GM12878 (cell line): ENCODE measurements around the gene CBFB. TPM values are rescaled to one million over a fixed set of nuclear protein-coding genes. Genes with fewer than 3 reads are reported as not detected.

Experiments
- ATAC-seq: fragments of 200-7000 bp; cut with Tn5 transposase; 3 replicates; pipeline ENCODE4 v1.9.1; 2020; ENCODE audit warnings: mild to moderate bottlenecking, moderate library complexity
- BruUV-seq: library from RNA; stranded (reverse); fragments of 400-500 nt; replicated peaks from 2 replicates; lab custom pipeline; 2021; lab: Mats Ljungman, UMichigan
- CTCF ChIA-PET: fragments of 300-600 bp; sonication (Branson Sonifier 250); formaldehyde crosslinking; extraction: SDS; loops from one replicate; lab custom pipeline; 2021; ENCODE audit warnings: inconsistent platforms; lab: Yijun Ruan, JAX
- POLR2A ChIA-PET: fragments of 350-600 bp; formaldehyde crosslinking; extraction: SDS; loops from one replicate; lab custom pipeline; 2021; ENCODE audit warnings: inconsistent platforms; lab: Charles Lee
- RAD21 ChIA-PET: fragments of 300-600 bp; sonication (Branson Sonifier 250); formaldehyde crosslinking; loops from one replicate; lab custom pipeline; 2023; ENCODE audit warnings: antibody characterized with exemption; ENCODE audit not compliant: unreplicated experiment; lab: Charles Lee
- SMC1A ChIA-PET: fragments of 300-600 bp; sonication (Branson Sonifier 250); formaldehyde crosslinking; loops from one replicate; lab custom pipeline; 2023; ENCODE audit not compliant: unreplicated experiment, uncharacterized antibody; lab: Charles Lee
- DNase-seq: peaks from one replicate; pipeline ENCODE4 v3.0.0-alpha.2; 2011; ENCODE audit warnings: low read depth, low spot score
- FAIRE-seq: peaks from 3 replicates; lab custom pipeline; 2011; peaks lifted over from hg19 to GRCh38; lab: Jason Lieb, UNC
- H2AFZ ChIP-seq: 2 replicates; pipeline ENCODE4 v1.6.0; 2011; ENCODE audit warnings: low read depth, low read length, control low read depth; ENCODE audit not compliant: control insufficient read depth
- H3K27ac ChIP-seq: 2 replicates; pipeline ENCODE4 v1.5.1; 2011; ENCODE audit warnings: control low read depth; ENCODE audit not compliant: control insufficient read depth, insufficient read depth
- H3K27me3 ChIP-seq, 2 experiments: replicated peaks in 1 of 2; 2 replicates each; pipeline versions ENCODE4 v1.6.0 to v1.6.1; 2011; ENCODE audit warnings: low read length in 1 of 2; ENCODE audit not compliant: control insufficient read depth in 2 of 2, insufficient read depth in 2 of 2
- H3K36me3 ChIP-seq, 2 experiments: 2 replicates each; pipeline ENCODE4 v1.5.1; 2011; ENCODE audit warnings: low read length in 1 of 2; ENCODE audit not compliant: control insufficient read depth in 2 of 2, insufficient read depth in 2 of 2
- H3K4me1 ChIP-seq: 2 replicates; pipeline ENCODE4 v1.6.1; 2011; ENCODE audit warnings: mild to moderate bottlenecking, low read length, moderate library complexity, mixed read lengths; ENCODE audit not compliant: control insufficient read depth, insufficient read depth
- H3K4me2 ChIP-seq: 2 replicates; pipeline ENCODE4 v1.6.0; 2011; ENCODE audit warnings: control low read depth; ENCODE audit not compliant: control insufficient read depth, insufficient read depth
- H3K4me3 ChIP-seq: fragments of 200-600 bp; sonication (generic); 2 replicates; pipeline ENCODE4 v1.5.1; 2016
- H3K79me2 ChIP-seq: 2 replicates; pipeline ENCODE4 v1.6.0; 2011; ENCODE audit warnings: low read length; ENCODE audit not compliant: control insufficient read depth, insufficient read depth
- H3K9ac ChIP-seq: 2 replicates; pipeline ENCODE4 v1.8.0; 2011; ENCODE audit warnings: low read length, control low read depth, mixed read lengths; ENCODE audit not compliant: control insufficient read depth, insufficient read depth
- H3K9me3 ChIP-seq: replicated peaks from 3 replicates; pipeline ENCODE4 v1.5.1; 2011; ENCODE audit warnings: mild to moderate bottlenecking, low read length; ENCODE audit not compliant: control insufficient read depth, insufficient read depth
- H4K20me1 ChIP-seq: 2 replicates; pipeline ENCODE4 v1.6.0; 2011; ENCODE audit not compliant: control insufficient read depth, insufficient read depth
- BCL11A ChIP-seq: IDR thresholded peaks from 2 replicates; pipeline ENCODE4 v1.6.1; 2011; ENCODE audit warnings: low read depth, low read length
- EED ChIP-seq: sonication (generic); IDR thresholded peaks from 2 replicates; pipeline ENCODE4 v1.6.1; 2016; ENCODE audit warnings: antibody characterized with exemption, low read depth
- JUNB ChIP-seq: IDR thresholded peaks from 2 replicates; pipeline ENCODE4 v1.6.1; 2016; ENCODE audit warnings: antibody characterized with exemption, mild to moderate bottlenecking
- NFIC ChIP-seq: IDR thresholded peaks from 2 replicates; pipeline ENCODE4 v1.6.1; 2012; ENCODE audit warnings: low read depth, mild to moderate bottlenecking, inconsistent platforms, low read length, moderate library complexity
- RFX5 ChIP-seq: IDR thresholded peaks from 2 replicates; pipeline ENCODE4 v1.6.1; 2011; ENCODE audit warnings: low read depth, low read length, improper control_type of control experiment
- RUNX3 ChIP-seq: IDR thresholded peaks from 2 replicates; pipeline ENCODE4 v1.6.1; 2012; ENCODE audit warnings: low read length, inconsistent platforms
- SREBF1 ChIP-seq: IDR thresholded peaks from 2 replicates; pipeline ENCODE4 v1.6.1; 2012; ENCODE audit warnings: mild to moderate bottlenecking, low read length
- SUPT20H ChIP-seq: IDR thresholded peaks from 2 replicates; pipeline ENCODE4 v1.6.1; 2011; ENCODE audit warnings: low read depth, mild to moderate bottlenecking, low read length, moderate library complexity, borderline replicate concordance; ENCODE audit not compliant: control insufficient read depth
- TBL1XR1 ChIP-seq: IDR thresholded peaks from 2 replicates; pipeline ENCODE4 v1.6.1; 2012; ENCODE audit warnings: low read depth, low read length, improper control_type of control experiment
- WGBS: methylation state at CpG from one replicate; pipeline ENCODE4 v1.1.6; 2016; ENCODE audit warnings: low lambda C conversion rate; ENCODE audit not compliant: insufficient replicate concordance, insufficient coverage; ENCODE audit errors: missing lambda C conversion rate; 5-methylcytosine and 5-hydroxymethylcytosine counted together
- in situ Hi-C: fragments of 300-500 bp; cut with MboI; formaldehyde crosslinking; loops from 9 replicates; pipeline ENCODE4 v1.14.3; 2018; ENCODE audit warnings: mixed read lengths
- intact Hi-C: fragments of 100-400 bp; cut with micrococcal nuclease; formaldehyde crosslinking; loops from one replicate; pipeline ENCODE4 v1.14.2; 2022; ENCODE audit not compliant: unreplicated experiment
- polyA plus RNA-seq, 11 experiments: library from polyadenylated mRNA; depleted of rRNA in 4 of 11; unstranded in 6 of 11; stranded (reverse) in 5 of 11; fragments of >200 nt; fragmentation: Nextera tagmentation in 4 of 11; fragmentation: Illumina TruSeq in 1 of 11; extraction: Ambion mirVana in 4 of 11; extraction: Trizol in 1 of 11; gene quantifications; 1 replicate in 1 of 11; 2 replicates in 10 of 11; pipeline versions ENCODE4 v1.2.1 to v1.2.3, GENCODE V29; 2011 to 2016; ENCODE audit warnings: inconsistent platforms in 2 of 11, missing spikeins in 2 of 11, low read depth in 1 of 11
- total RNA-seq, 4 experiments: library from RNA; depleted of rRNA in 3 of 4; stranded (reverse); fragments of >200 nt in 3 of 4; fragmentation: Illumina TruSeq in 1 of 4; extraction: Trizol in 1 of 4; gene quantifications; 2 replicates each; pipeline versions ENCODE4 v1.2.1 to v1.2.3, GENCODE V29; 2013 to 2021
- TF ChIP-seq, protein P1 (sequence below), 3 experiments: IDR thresholded peaks in 2 of 3; conservative IDR thresholded peaks in 1 of 3; 2 replicates each; pipeline ENCODE4 v1.5.1; 2011; ENCODE audit warnings: low read depth in 3 of 3, low read length in 3 of 3, mild to moderate bottlenecking in 3 of 3, control low read depth in 2 of 3, moderate library complexity in 2 of 3, inconsistent platforms in 1 of 3, mixed read lengths in 1 of 3; ENCODE audit not compliant: control insufficient read depth in 2 of 3, insufficient read depth in 1 of 3; ENCODE audit errors: extremely low read depth in 1 of 3

The CBFB gene
- total and polyA plus RNA-seq, 10 of the 15 experiments (the other 5 are each of a cell fraction or from before 2014, with no cell fraction given) = 25.3 to 83.8 (median 65.7) TPM

DNA sequence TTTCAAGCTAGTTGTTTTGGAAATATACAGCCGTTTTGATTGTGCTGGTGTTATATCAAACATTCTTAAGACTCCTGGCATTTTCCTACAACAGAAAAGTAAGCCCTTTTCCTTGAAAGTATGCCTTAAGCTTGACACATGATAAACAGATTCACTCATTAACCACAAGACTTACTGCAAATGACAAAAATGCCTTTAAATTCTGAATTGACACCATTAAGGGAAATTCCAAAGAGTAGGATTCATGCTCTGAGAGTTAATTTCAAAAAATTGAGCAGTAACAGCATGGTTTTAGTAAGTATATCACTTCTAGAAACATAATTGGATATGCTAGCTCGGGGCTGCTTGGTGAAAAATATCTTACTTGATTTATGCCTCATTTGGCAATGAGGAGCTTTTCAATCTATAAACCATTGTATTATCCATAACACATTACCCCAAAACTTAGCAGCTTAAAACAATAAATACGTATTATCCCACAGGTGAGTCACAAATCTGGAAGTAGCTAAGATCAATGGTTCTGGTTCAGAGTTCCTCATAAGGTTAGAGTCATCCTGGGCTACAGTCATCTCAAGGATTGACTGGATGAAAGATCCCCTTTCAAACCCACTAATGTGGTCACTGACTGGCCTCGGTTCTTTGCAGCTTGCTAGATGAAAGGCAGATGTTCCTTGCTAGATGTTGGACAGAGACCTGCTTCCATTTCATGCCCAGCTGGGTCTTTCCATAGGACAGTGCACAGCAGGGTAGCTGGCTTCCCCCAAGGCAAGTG, 72.5 kb downstream of the CBFB start (continued):
- 0 out of 2 replicates have a peak, but pooled peaks have one; percentile 20 for TF ChIP-seq EED
- peak; percentile 49; the same call in 1 of the 2 replicates for TF ChIP-seq BCL11A
- no peak for TF ChIP-seq RFX5
- peak; percentile 61; the same call in 1 of the 2 replicates for TF ChIP-seq NFIC
- TF ChIP-seq RUNX3 = peak; percentile 79
- TF ChIP-seq TBL1XR1 = no peak
- TF ChIP-seq JUNB = peak; percentile 78
- TF ChIP-seq SREBF1 = no peak

- no peak for FAIRE-seq
- H3K36me3 ChIP-seq = peaks cover 0 to 5% of the 10 kb centered on the region in 2 experiments; a peak in 1 of 4 replicates
Observed at GRCh38 chr16:67104061-67104460, 75.1 kb downstream of the CBFB start.

More at GRCh38 chr16:67104061-67104460, 75.1 kb downstream of the CBFB start:
- in situ Hi-C loops (loop anchor here (5.0 kb wide), 1 partner anchor 87 kb away; no protein-coding TSS in a partner anchor), intact Hi-C loops (loop anchor here (5.0 kb wide), 1 partner anchor 53 kb away; the partner anchor contains the start of genes FBXL8 and TRADD)
- ChIA-PET CTCF (interaction anchor here (0.8 to 8.6 kb wide), 11 partner anchors 10 to 150 kb away, joined by 3 to 205 read pairs (median 5); partner anchors contain the start of genes B3GNT9, FBXL8 and TRADD), SMC1A (interaction anchor here (1.0 to 1.9 kb wide), 8 partner anchors 8 to 91 kb away, joined by 3 to 8 read pairs (median 4); no protein-coding TSS in a partner anchor), RAD21 (interaction anchor here (0.7 to 6.5 kb wide), 10 partner anchors 49 to 91 kb away, joined by 3 to 85 read pairs (median 4); partner anchors contain the start of gene NOL3), POLR2A (interaction anchor here (1.2 to 1.4 kb wide), 2 partner anchors 73 to 91 kb away, joined by 4 read pairs; no protein-coding TSS in a partner anchor)
- ATAC-seq = peak; percentile 70
- no TSS peak for BruUV-seq
- Histone ChIP-seq H3K9me3 (no peaks in the 10 kb centered on the region), H3K4me2 (no peak overlapping the region), H3K79me2 (no peaks in the 10 kb centered on the region), H3K4me1 (peaks cover 9% of the 10 kb centered on the region), H3K4me3 (no peak overlapping the region), H3K27ac (no peak overlapping the region), H2AFZ (no peak overlapping the region), H3K27me3 (no peaks in the 10 kb centered on the region), H4K20me1 (no peaks in the 10 kb centered on the region), H3K9ac (no peak overlapping the region)
- no peak for DNase-seq
- TF ChIP-seq SUPT20H = no peak
- TF ChIP-seq, protein P1, sequence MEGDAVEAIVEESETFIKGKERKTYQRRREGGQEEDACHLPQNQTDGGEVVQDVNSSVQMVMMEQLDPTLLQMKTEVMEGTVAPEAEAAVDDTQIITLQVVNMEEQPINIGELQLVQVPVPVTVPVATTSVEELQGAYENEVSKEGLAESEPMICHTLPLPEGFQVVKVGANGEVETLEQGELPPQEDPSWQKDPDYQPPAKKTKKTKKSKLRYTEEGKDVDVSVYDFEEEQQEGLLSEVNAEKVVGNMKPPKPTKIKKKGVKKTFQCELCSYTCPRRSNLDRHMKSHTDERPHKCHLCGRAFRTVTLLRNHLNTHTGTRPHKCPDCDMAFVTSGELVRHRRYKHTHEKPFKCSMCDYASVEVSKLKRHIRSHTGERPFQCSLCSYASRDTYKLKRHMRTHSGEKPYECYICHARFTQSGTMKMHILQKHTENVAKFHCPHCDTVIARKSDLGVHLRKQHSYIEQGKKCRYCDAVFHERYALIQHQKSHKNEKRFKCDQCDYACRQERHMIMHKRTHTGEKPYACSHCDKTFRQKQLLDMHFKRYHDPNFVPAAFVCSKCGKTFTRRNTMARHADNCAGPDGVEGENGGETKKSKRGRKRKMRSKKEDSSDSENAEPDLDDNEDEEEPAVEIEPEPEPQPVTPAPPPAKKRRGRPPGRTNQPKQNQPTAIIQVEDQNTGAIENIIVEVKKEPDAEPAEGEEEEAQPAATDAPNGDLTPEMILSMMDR (IDR thresholded peaks at IDR 0.05 in 2 of 3, conservative IDR thresholded peaks at IDR 0.05 in 1 of 3; ENCODE audit: control insufficient read depth in 2 of 3, extremely low read depth in 1 of 3, insufficient read depth in 1 of 3, low read depth in 3 of 3, low read length in 3 of 3) = peak in 2 of 3 experiments; percentile 25 to 32; a peak in 2 of 6 replicates
- WGBS = 84% methylated on average over 4 of the region's 4 CpGs
